RWPE2 (cell line): ENCODE measurements around the gene TMEM248.
"Not testable (repeated sequence)": the region's sequence is repeated elsewhere in the genome, so short reads cannot be mapped to it uniquely, and the experiment has no call there.

ENCODE experiments used
- ATAC-seq: fragments of 200-7000 bp; cut with Tn5 transposase; 3 replicates; pipeline ENCODE4 v1.9.1; 2021; ENCODE audit warnings: low read depth
- DNase-seq: peaks from one replicate; pipeline ENCODE4 v3.0.0-alpha.2; 2020; ENCODE audit warnings: low spot score
- H3K27ac ChIP-seq: fragments of 450-650 bp; 2 replicates; pipeline ENCODE4 v1.5.1; 2017; ENCODE audit warnings: mild to moderate bottlenecking; ENCODE audit not compliant: poor library complexity, severe bottlenecking
- H3K27me3 ChIP-seq: fragments of 250-450 bp; sonication (Bioruptor Pico); 2 replicates; pipeline ENCODE4 v1.5.1; 2021; ENCODE audit warnings: mild to moderate bottlenecking, moderate library complexity; ENCODE audit not compliant: insufficient read depth, poor library complexity, severe bottlenecking
- H3K36me3 ChIP-seq: fragments of 250-450 bp; sonication (Bioruptor Pico); 2 replicates; pipeline ENCODE4 v1.5.1; 2020; ENCODE audit warnings: low read depth, mild to moderate bottlenecking, moderate library complexity
- H3K4me1 ChIP-seq: fragments of 250-450 bp; sonication (Bioruptor Pico); 2 replicates; pipeline ENCODE4 v1.5.1; 2021; ENCODE audit warnings: mild to moderate bottlenecking, moderate library complexity; ENCODE audit not compliant: insufficient read depth, poor library complexity, severe bottlenecking
- H3K4me3 ChIP-seq: fragments of 250-450 bp; sonication (Bioruptor Pico); 2 replicates; pipeline ENCODE4 v1.5.1; 2021; ENCODE audit warnings: mild to moderate bottlenecking, moderate library complexity; ENCODE audit not compliant: severe bottlenecking
- H3K9me3 ChIP-seq: fragments of 250-450 bp; sonication (Bioruptor Pico); 2 replicates; pipeline ENCODE4 v1.5.1; 2021; ENCODE audit warnings: mild to moderate bottlenecking, moderate library complexity; ENCODE audit not compliant: severe bottlenecking
- TF ChIP-seq, protein P1 (sequence below): fragments of 450-650 bp; IDR thresholded peaks from one replicate; pipeline ENCODE4 v1.5.1; 2017; ENCODE audit warnings: mild to moderate bottlenecking, moderate library complexity; ENCODE audit not compliant: poor library complexity, severe bottlenecking

TMEM248 gene

GRCh38 chr7:66904063-66904593 lies 16.9 kb upstream of the TMEM248 start:
- H3K4me3 ChIP-seq: no peak overlapping the region
- 0 out of 2 replicates have a peak, but pooled peaks cover 3% of the 10 kb centered on the region for H3K36me3 ChIP-seq
- TF ChIP-seq, protein P1, sequence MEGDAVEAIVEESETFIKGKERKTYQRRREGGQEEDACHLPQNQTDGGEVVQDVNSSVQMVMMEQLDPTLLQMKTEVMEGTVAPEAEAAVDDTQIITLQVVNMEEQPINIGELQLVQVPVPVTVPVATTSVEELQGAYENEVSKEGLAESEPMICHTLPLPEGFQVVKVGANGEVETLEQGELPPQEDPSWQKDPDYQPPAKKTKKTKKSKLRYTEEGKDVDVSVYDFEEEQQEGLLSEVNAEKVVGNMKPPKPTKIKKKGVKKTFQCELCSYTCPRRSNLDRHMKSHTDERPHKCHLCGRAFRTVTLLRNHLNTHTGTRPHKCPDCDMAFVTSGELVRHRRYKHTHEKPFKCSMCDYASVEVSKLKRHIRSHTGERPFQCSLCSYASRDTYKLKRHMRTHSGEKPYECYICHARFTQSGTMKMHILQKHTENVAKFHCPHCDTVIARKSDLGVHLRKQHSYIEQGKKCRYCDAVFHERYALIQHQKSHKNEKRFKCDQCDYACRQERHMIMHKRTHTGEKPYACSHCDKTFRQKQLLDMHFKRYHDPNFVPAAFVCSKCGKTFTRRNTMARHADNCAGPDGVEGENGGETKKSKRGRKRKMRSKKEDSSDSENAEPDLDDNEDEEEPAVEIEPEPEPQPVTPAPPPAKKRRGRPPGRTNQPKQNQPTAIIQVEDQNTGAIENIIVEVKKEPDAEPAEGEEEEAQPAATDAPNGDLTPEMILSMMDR: no peak
- H3K27ac ChIP-seq: no peak overlapping the region
- H3K4me1 ChIP-seq: no peaks in the 10 kb centered on the region
- ATAC-seq (no peak), DNase-seq (no peak)
- H3K27me3 ChIP-seq: no peaks in the 10 kb centered on the region
- H3K9me3 ChIP-seq: no peaks in the 10 kb centered on the region

GRCh38 chr7:66905278-66905677 lies 15.7 kb upstream of the TMEM248 start:
- DNase-seq: no peak
- H3K27ac ChIP-seq: no peak overlapping the region

GRCh38 chr7:66905689-66906088 lies 15.3 kb upstream of the TMEM248 start:
- H3K4me1 ChIP-seq: no peaks in the 10 kb centered on the region
- no peak overlapping the region for H3K27ac ChIP-seq
- ATAC-seq (no peak), DNase-seq (no peak)
- TF ChIP-seq, protein P1: no peak
- H3K36me3 ChIP-seq: no peaks in the 10 kb centered on the region
- H3K9me3 ChIP-seq: no peaks in the 10 kb centered on the region
- H3K4me3 ChIP-seq: no peak overlapping the region
- no peaks in the 10 kb centered on the region for H3K27me3 ChIP-seq

More at GRCh38 chr7:66905278-66905677, 15.7 kb upstream of the TMEM248 start:
- Histone ChIP-seq H3K4me3 (no peak overlapping the region), H3K4me1 (no peaks in the 10 kb centered on the region), H3K27me3 (no peaks in the 10 kb centered on the region), H3K36me3 (no peaks in the 10 kb centered on the region), H3K9me3 (no peaks in the 10 kb centered on the region)
- no peak for ATAC-seq
- TF ChIP-seq, protein P1: no peak

DNA sequence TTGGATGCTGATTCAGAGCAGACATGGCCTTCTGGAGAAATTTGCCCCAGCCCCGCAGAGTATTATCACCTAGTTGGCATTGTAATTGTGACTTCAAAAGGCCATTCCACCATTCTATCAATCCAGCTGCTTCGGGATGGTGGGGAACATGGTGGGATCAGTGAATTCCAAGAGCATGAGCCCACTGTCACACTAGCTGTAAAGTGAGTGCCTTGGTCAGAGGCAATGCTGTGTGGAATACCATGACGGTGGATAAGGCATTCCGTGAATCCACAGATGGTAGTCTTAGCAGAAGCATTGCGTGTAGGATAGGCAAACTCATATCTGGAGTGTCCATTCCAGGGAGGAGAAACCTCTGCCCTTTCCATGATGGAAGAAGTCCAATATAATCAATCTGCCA lies 13.3 kb upstream of the TMEM248 start:
- no peaks in the 10 kb centered on the region for H3K4me1 ChIP-seq
- no peak overlapping the region for H3K27ac ChIP-seq
- H3K27me3 ChIP-seq: no peaks in the 10 kb centered on the region
- ATAC-seq (no peak), DNase-seq (no peak)
- TF ChIP-seq, protein P1: no peak
- no peak overlapping the region for H3K4me3 ChIP-seq
- no peaks in the 10 kb centered on the region for H3K9me3 ChIP-seq
- H3K36me3 ChIP-seq: no peaks in the 10 kb centered on the region

- not testable (repeated sequence) for H3K9me3 ChIP-seq, H3K36me3 ChIP-seq, ATAC-seq, H3K4me3 ChIP-seq, H3K27me3 ChIP-seq, H3K27ac ChIP-seq, DNase-seq, H3K4me1 ChIP-seq
Observed at GRCh38 chr7:66908598-66908997, 12.4 kb upstream of the TMEM248 start.
